ENCODE measurements around the gene FLRT2. TPM values are rescaled to one million over a fixed set of nuclear protein-coding genes. Genes with fewer than 3 reads are reported as not detected.

The FLRT2 gene
- total RNA-seq, 1 experiment from 2014 or later, result under 0.01 TPM

GRCh38 chr14:85564841-85565527, 35.0 kb downstream of the FLRT2 start:
- DNase-seq (ENCODE audit: low read depth), result no peak

DNA sequence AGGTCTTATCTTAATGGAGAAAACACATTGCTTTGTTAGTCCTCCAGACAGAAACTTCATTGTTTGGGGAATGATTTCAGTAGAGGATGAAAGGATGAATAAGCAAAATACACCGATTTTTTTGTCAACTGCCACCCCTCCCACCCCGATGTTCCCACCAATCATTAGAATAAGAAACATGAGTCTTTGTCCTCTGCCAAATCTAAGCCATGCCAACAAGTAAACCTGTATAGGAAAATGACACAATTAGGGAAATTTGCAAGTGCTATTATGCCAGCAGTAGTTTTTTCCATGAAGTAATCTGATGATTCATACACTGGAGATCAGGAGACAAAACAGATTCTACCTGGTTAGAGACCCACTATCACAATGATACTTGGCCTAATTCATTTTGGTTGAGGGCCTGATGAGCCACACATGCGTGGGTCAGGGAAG, 35.9 kb downstream of the FLRT2 start:
- DNase-seq (ENCODE audit: low read depth), result peak; percentile 1

- peak; percentile 1 for DNase-seq (ENCODE audit: low read depth)
These were observed 36.7 kb downstream of the FLRT2 start for GRCh38 chr14:85566603-85567002.

DNA sequence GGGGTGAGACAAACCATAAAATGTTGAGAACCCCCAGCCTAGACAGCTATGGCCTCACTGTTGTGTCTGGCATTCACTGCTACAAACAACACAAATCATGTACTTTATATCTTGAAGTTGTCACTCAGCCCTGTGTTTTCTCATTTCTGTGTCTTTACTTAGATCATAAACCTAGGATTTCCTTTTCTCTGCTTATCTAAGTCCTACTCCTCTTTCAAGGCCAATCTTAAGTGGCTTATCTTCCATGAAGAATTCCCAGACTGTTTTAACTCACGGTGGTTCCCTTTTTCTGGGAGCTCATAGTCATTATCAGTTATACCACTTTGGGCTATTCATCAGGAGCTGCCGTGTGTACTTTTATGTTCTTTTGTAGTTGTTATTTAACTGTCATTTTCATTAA, 42.1 kb downstream of the FLRT2 start:
- no peak for DNase-seq (ENCODE audit: low read depth)

DNA sequence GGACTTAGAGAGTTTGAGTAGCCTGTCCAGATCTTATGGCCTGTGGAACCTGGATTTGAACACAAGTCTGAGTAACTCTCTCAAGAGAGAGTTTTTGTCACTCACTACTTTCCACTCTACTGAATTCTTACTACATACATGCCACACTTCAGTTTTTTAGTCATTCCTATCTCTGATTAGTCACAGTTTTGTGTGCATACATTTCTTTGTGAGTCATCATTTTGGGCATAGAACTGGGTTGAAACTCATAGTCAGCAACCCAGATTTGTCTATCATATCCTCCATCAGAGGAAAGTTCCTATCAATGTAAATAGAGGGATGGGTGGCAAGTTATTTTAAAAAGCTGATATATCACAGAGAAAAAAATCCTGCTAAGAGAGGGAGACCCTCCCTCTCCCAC, 42.9 kb downstream of the FLRT2 start:
- peak; percentile 0 for DNase-seq (ENCODE audit: low read depth)

- no peak for DNase-seq (ENCODE audit: low read depth)
These were observed 43.5 kb downstream of the FLRT2 start for GRCh38 chr14:85573406-85573805.

DNA sequence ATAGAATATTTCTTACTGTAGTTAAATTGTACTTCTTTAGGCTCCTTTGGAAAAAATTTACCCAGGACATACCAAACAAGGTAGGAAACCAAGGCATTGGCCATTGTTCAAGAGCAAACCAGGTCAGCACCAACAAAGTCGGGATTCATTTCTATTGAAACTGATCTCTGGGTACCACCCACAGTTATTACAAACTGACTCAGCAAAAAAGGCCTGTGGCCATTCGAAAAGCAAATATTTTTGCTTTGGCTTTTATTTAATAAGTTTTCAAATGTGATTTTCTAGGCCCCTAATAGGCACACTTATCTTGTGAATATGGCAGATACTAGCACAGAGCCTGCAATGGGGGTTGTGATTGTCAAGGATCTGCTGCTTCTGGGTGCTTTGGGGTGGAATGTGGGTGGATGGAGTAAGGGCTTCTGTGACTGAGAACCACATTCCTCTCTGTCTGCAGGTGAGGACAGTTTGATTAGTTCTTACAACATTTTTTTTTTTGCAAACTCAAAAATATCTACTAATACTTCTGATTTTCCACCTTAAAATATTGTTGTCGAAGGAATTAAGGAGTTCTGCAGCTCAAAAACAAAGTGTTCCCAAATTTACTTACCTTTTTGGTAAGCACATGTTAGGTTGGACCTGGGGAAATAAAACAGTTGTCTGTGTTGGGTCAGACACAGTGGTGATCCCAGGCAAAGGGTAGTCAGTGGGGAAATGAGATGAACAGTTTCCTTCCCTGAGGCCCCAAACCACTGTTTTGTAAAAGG, 45.1 kb downstream of the FLRT2 start:
- no peak for DNase-seq (ENCODE audit: low read depth)

GRCh38 chr14:85575617-85575898, 45.6 kb downstream of the FLRT2 start:
- DNase-seq (ENCODE audit: low read depth), result no peak

DNA sequence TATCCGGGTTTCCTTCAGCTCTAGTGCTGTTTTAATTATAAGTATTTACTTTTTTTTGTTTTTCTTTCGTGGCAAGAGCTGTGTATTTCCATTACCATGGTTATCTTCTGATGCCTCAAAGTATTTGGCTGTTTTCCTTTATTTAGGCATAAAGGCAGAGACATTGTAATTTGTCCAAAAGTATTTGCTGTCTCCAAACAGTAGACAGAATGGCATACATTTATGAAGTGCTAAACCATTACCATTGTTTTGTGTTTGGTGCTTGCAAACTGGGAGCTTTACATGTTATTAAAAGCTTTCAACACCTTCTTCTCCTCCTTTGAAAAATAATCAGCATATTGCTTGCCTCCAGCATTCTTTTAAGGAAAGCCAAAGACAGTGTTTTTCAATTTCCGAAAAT, 46.3 kb downstream of the FLRT2 start:
- DNase-seq (ENCODE audit: low read depth), result no peak

GRCh38 chr14:85576848-85577542, 47.1 kb downstream of the FLRT2 start:
- no peak for DNase-seq (ENCODE audit: low read depth)

GRCh38 chr14:85577543-85578114, 47.7 kb downstream of the FLRT2 start:
- no peak for DNase-seq (ENCODE audit: low read depth)

DNA sequence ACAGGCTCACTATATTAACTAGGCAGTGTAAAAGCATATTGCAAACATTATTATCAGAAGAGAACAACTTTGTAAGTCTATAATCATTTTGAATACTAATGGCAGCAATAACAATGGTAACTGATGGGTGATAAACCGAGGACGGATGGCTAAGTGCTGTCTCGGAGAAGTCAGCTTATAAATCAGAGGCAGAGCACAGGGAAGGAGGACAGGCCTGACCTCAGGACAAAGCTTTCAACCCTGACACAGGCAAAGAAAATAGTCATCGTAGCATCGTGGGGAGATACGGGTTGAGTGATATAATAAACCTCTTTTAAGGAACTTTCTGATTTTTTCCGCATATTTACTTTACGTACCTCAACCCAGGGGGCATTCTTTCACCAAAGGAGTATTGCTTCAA, 48.4 kb downstream of the FLRT2 start:
- DNase-seq (ENCODE audit: low read depth), result no peak

- DNase-seq (ENCODE audit: low read depth), result no peak
These were observed 49.0 kb downstream of the FLRT2 start for GRCh38 chr14:85578930-85579329.

GRCh38 chr14:85579942-85580341, 50.0 kb downstream of the FLRT2 start:
- DNase-seq (ENCODE audit: low read depth), result no peak

DNA sequence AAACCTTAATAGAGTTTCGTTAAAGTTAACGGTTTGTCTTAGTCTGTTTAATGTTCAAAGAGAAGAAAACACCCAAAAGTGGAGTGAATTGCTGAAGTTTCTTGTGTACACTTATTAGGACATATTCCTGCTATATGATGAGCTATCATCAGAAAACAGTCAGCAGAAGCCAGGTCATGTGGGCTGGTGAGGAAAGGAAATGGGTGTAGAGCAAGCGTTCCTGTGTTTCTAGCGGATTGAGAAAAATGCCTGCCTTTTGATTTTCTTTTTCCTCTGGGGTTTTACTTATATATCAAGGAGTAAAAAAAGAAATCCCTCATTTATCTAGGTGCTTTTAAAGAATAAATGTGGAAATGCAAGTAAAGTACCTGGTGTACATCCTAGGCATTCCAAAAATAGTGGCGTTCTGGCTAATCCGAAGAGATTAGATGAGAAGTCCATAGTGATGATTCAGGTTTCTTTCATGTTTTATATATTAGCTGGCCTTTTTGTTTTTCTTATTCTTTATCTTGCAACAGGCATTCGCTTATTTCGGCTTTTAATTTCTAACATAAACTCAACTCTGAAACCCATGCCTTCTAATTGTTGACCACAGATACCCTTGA, 50.7 kb downstream of the FLRT2 start:
- no peak for DNase-seq (ENCODE audit: low read depth)

DNA sequence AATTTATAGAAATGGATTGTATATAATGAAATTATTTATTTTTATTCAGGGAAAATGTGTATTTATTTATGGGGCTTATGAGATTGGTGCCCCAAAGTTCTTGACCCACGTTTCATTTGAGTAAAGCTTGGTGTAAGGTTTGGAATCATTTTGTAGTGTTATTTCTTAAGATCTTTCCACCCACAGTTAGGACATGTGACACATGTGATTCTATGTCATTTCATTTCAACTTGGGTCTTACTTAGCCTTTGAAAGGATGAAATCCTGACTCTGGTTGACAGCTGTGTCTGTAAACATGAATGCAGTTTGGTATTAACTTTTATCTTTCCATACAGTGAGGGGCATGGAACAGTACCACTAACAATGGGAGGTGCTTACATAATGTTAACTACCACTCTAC, 51.7 kb downstream of the FLRT2 start:
- DNase-seq (ENCODE audit: low read depth), result no peak

GRCh38 chr14:85583380-85583779, 53.4 kb downstream of the FLRT2 start:
- DNase-seq (ENCODE audit: low read depth), result no peak

- no peak for DNase-seq (ENCODE audit: low read depth)
These were observed 54.5 kb downstream of the FLRT2 start for GRCh38 chr14:85584481-85584880.

DNA sequence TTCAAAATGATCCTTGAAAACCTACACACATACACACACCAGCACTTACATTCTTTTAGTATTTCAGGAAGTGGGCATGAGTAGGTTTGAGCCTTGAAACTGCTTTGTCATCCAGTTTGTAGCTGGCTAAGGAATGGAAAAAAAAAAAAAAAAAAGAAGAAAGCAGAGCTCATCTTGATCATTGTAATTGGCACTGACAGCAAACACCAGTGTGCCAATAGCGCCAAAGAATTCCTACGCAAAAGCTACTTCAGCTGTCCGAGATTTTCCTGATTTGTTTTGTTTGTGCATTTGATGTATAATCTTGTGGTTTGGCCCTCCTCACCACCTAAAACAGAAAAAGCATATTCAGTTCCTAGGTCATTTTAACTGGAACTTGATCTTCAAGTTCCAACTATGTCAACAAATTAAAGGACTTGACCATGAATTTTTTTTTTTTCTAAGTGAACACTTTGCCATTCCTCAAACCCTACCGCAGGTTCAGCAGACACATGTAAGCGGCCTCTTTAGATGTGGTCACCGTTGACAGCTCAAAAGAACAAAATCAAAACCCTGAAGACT, 57.3 kb downstream of the FLRT2 start:
- peak; percentile 16 for DNase-seq (ENCODE audit: low read depth)

- no peak for DNase-seq (ENCODE audit: low read depth)
These were observed 60.8 kb downstream of the FLRT2 start for GRCh38 chr14:85590784-85591183.

- no peak for DNase-seq (ENCODE audit: low read depth)
These were observed 64.3 kb downstream of the FLRT2 start for GRCh38 chr14:85594217-85594616.

DNA sequence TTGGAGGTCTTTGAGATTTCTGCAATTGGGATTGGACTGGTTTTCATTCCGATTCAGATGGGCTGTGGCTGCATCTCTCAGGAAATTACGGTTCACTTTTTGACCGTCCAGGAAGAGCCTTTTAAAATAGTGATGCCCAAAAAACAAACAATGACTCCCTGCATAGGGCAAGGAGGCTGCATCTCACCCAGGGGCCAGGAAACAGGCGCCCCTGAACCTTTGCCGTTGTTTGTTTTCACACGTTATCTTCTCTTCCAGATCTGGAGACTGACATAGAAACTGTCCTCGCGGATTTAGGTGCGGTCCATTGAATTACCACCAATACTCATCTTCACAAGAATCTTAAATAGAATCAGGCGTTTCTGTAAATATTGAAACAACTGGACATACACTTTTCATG, 66.0 kb downstream of the FLRT2 start:
- DNase-seq (ENCODE audit: low read depth), result no peak

All from M059J (cell line).